ENCODE measurements around the gene NBEA. TPM values are rescaled to one million over a fixed set of nuclear protein-coding genes. Genes with fewer than 3 reads are reported as not detected.
"Not testable (repeated sequence)": the region's sequence is repeated elsewhere in the genome, so short reads cannot be mapped to it uniquely, and the experiment has no call there.

NBEA gene
- total RNA-seq, 5 donors from 2014 or later (not counting 1 experiment from before 2014, with no cell fraction given): 1.3 to 8.7 (median 3.7) TPM

DNA sequence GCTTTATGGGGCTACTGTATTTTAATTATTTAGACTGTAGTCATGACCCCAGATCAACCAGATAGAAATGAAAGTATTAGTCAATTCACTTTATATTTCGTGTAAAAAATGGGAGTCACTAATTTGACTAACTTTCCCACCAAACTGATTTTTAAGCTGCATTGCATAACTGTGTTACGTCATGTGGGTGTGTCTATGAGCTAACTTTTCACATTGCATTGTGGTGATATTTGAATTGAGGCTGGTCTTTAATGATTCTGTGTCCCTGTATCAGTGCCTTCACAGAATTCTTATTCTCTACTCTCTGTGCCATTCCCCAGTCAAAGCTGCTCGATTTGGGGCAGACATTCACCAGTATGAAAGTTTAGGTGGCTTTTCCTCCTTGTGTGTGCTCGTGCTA lies 707.1 kb downstream of the NBEA start:
- H3K36me3 ChIP-seq (ENCODE audit: control insufficient read depth in 2 of 2, extremely low read depth in 1 of 2, insufficient read depth in 1 of 2, low read length in 1 of 2): no peaks in the 10 kb centered on the region
- Mint-ChIP-seq H3K27me3 (no peaks in the 10 kb centered on the region), H3K9me3 (peaks cover 0 to 4% (median 0%) of the 10 kb centered on the region in 3 donors), H3K4me1 (no peaks in the 10 kb centered on the region), H3K4me3 (no peak overlapping the region), H3K27ac (no peak overlapping the region), H3K36me3 (no peaks in the 10 kb centered on the region)
- no peaks in the 10 kb centered on the region for H3K9me3 ChIP-seq
- ATAC-seq (replicated peaks in 1 of 4): no peak
- H3K27ac ChIP-seq (ENCODE audit: low read length): no peak overlapping the region
- ChIA-PET POLR2A (no interaction called here), CTCF (no interaction called here)
- H3K4me3 ChIP-seq (ENCODE audit: control insufficient read depth in 1 of 2, extremely low read depth in 1 of 2, low read length in 1 of 2): no peak overlapping the region
- no peaks in the 10 kb centered on the region for H3K27me3 ChIP-seq (replicated peaks in 1 of 2; ENCODE audit: control insufficient read depth in 2 of 2, extremely low read depth in 1 of 2, insufficient read depth in 2 of 2, low read length in 1 of 2)
- WGBS (ENCODE audit: insufficient coverage): no CpG with 5 or more reads among the region's 4 CpGs
- no peak for DNase-seq
- no peaks in the 10 kb centered on the region for H3K4me1 ChIP-seq (ENCODE audit: control insufficient read depth in 1 of 2, extremely low read depth in 1 of 2, insufficient read depth in 2 of 2, low read length in 2 of 2)

DNA sequence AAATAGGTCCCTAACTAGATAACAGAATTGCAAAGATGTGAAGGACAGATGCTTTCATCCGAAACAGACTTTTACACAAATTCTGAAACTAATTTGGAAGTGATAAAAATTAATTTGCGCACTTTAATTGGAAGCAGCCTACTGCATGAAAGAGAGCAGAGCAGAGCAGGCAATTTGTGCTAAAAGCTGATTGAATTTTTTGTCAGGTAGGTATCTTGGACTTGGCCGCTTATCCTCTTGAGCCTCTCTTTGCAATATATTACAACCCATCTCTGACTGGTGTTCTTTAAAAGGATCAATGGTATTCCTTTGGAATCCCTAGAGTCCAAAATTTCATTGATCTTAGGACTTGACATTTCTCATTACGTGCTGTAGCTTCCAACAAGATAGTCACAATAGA lies 717.7 kb downstream of the NBEA start:
- Histone ChIP-seq H3K27me3 (replicated peaks in 1 of 2; ENCODE audit: control insufficient read depth in 2 of 2, extremely low read depth in 1 of 2, insufficient read depth in 2 of 2, low read length in 1 of 2) (no peaks in the 10 kb centered on the region), H3K9me3 (no peaks in the 10 kb centered on the region), H3K36me3 (ENCODE audit: control insufficient read depth in 2 of 2, extremely low read depth in 1 of 2, insufficient read depth in 1 of 2, low read length in 1 of 2) (no peaks in the 10 kb centered on the region), H3K4me1 (ENCODE audit: control insufficient read depth in 1 of 2, extremely low read depth in 1 of 2, insufficient read depth in 2 of 2, low read length in 2 of 2) (no peaks in the 10 kb centered on the region), H3K27ac (ENCODE audit: low read length) (no peak overlapping the region), H3K4me3 (ENCODE audit: control insufficient read depth in 1 of 2, extremely low read depth in 1 of 2, low read length in 1 of 2) (no peak overlapping the region)
- no peak for ATAC-seq (replicated peaks in 1 of 4)
- Mint-ChIP-seq H3K4me3 (no peak overlapping the region), H3K9me3 (no peaks in the 10 kb centered on the region), H3K27me3 (no peaks in the 10 kb centered on the region), H3K36me3 (no peaks in the 10 kb centered on the region), H3K27ac (no peak overlapping the region), H3K4me1 (no peaks in the 10 kb centered on the region)
- DNase-seq: no peak
- WGBS (ENCODE audit: insufficient coverage): no CpG with 5 or more reads among the region's 4 CpGs
- POLR2A ChIA-PET: no interaction called here
- CTCF ChIA-PET: no interaction called here

DNA sequence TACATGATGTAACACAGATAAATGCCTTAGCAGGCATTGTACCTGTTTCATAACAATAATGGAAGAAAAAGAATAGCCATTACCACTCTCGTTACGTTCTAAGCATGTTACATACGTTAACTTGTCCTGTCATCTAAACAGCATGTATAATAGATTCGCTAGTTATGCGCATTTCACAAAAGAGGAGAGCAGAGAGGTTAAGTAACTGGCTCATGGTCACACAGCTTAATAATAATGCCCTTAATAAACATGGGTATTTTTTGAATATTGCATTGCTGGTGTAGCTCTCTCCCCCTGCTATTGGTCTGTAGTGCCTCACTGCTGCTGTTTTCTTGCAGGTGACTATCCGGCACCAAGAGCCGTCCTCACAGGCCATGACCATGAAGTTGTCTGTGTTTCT lies 722.7 kb downstream of the NBEA start:
- WGBS (ENCODE audit: insufficient coverage): no CpG with 5 or more reads among the region's 7 CpGs
- ChIA-PET POLR2A (no interaction called here), CTCF (no interaction called here)
- no peak overlapping the region for H3K4me3 ChIP-seq (ENCODE audit: control insufficient read depth in 1 of 2, extremely low read depth in 1 of 2, low read length in 1 of 2)
- DNase-seq (no peak), ATAC-seq (replicated peaks in 1 of 4) (no peak)
- H3K4me1 ChIP-seq (ENCODE audit: control insufficient read depth in 1 of 2, extremely low read depth in 1 of 2, insufficient read depth in 2 of 2, low read length in 2 of 2): no peaks in the 10 kb centered on the region
- H3K27ac Mint-ChIP-seq: no peak overlapping the region
- H3K27ac ChIP-seq (ENCODE audit: low read length): no peak overlapping the region
- no peaks in the 10 kb centered on the region for H3K9me3 Mint-ChIP-seq
- no peaks in the 10 kb centered on the region for H3K27me3 ChIP-seq (replicated peaks in 1 of 2; ENCODE audit: control insufficient read depth in 2 of 2, extremely low read depth in 1 of 2, insufficient read depth in 2 of 2, low read length in 1 of 2)
- H3K36me3 Mint-ChIP-seq: no peaks in the 10 kb centered on the region
- no peaks in the 10 kb centered on the region for H3K9me3 ChIP-seq
- no peaks in the 10 kb centered on the region for H3K4me1 Mint-ChIP-seq
- no peak overlapping the region for H3K4me3 Mint-ChIP-seq
- H3K27me3 Mint-ChIP-seq: no peaks in the 10 kb centered on the region
- H3K36me3 ChIP-seq (ENCODE audit: control insufficient read depth in 2 of 2, extremely low read depth in 1 of 2, insufficient read depth in 1 of 2, low read length in 1 of 2): no peaks in the 10 kb centered on the region

DNA sequence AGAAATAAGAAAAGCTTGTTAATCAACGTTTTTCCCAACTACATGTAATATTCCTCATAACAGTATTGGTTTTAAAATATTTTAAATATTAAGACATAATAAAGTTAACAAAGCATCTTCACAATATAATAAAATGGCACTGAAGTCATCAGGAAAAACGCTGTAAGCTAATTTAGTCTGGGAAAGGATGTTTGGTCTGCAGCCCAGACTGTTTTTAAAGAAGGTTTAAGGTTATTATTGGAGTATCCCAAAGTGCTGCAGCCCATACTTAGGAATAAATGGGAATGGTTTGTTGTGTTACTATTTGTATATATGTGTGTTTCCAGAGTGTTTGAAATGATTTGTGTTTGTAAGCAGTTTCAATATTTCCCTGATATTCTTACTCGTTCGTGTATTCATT lies 727.3 kb downstream of the NBEA start:
- H3K36me3 ChIP-seq (ENCODE audit: control insufficient read depth in 2 of 2, extremely low read depth in 1 of 2, insufficient read depth in 1 of 2, low read length in 1 of 2): no peaks in the 10 kb centered on the region
- DNase-seq (no peak), ATAC-seq (replicated peaks in 1 of 4) (no peak)
- no peaks in the 10 kb centered on the region for H3K27me3 ChIP-seq (replicated peaks in 1 of 2; ENCODE audit: control insufficient read depth in 2 of 2, extremely low read depth in 1 of 2, insufficient read depth in 2 of 2, low read length in 1 of 2)
- Mint-ChIP-seq H3K36me3 (no peaks in the 10 kb centered on the region), H3K27ac (no peak overlapping the region), H3K27me3 (no peaks in the 10 kb centered on the region), H3K4me1 (no peaks in the 10 kb centered on the region), H3K9me3 (no peaks in the 10 kb centered on the region), H3K4me3 (no peak overlapping the region)
- 71% methylated on average over 1 of the region's 4 CpGs for WGBS (ENCODE audit: insufficient coverage)
- ChIA-PET CTCF (no interaction called here), POLR2A (no interaction called here)
- no peak overlapping the region for H3K4me3 ChIP-seq (ENCODE audit: control insufficient read depth in 1 of 2, extremely low read depth in 1 of 2, low read length in 1 of 2)
- H3K4me1 ChIP-seq (ENCODE audit: control insufficient read depth in 1 of 2, extremely low read depth in 1 of 2, insufficient read depth in 2 of 2, low read length in 2 of 2): no peaks in the 10 kb centered on the region
- H3K9me3 ChIP-seq: no peaks in the 10 kb centered on the region
- no peak overlapping the region for H3K27ac ChIP-seq (ENCODE audit: low read length)

DNA sequence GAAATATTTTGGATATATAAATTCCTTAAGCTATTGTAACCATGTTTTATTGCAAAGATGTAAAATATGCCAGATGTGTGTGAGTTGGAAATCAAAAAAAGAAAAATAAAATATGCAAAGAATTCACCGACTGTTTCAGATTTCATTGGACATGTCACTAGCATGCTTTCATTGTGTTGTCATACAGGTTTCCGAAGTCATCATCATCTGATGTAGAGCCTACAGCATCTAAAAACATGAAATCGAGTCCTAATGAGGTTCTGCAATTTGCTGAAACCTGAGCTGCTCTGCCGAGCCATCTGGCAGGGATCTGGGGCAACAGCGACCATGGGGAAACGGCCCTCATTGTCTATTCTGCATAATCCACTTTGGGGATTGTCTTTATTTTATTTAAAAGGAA lies 730.5 kb downstream of the NBEA start:
- no peak overlapping the region for H3K27ac Mint-ChIP-seq
- H3K36me3 Mint-ChIP-seq: no peaks in the 10 kb centered on the region
- H3K36me3 ChIP-seq (ENCODE audit: control insufficient read depth in 2 of 2, extremely low read depth in 1 of 2, insufficient read depth in 1 of 2, low read length in 1 of 2): no peaks in the 10 kb centered on the region
- 82% methylated on average over 5 of the region's 6 CpGs for WGBS (ENCODE audit: insufficient coverage)
- H3K4me3 ChIP-seq (ENCODE audit: control insufficient read depth in 1 of 2, extremely low read depth in 1 of 2, low read length in 1 of 2): no peak overlapping the region
- no peaks in the 10 kb centered on the region for H3K27me3 ChIP-seq (replicated peaks in 1 of 2; ENCODE audit: control insufficient read depth in 2 of 2, extremely low read depth in 1 of 2, insufficient read depth in 2 of 2, low read length in 1 of 2)
- ChIA-PET CTCF (no interaction called here), POLR2A (interaction anchor here in 1 of 2 donors (0.6 kb wide), 1 partner anchor 43 kb away, joined by 3 read pairs; no protein-coding TSS in a partner anchor)
- H3K4me1 ChIP-seq (ENCODE audit: control insufficient read depth in 1 of 2, extremely low read depth in 1 of 2, insufficient read depth in 2 of 2, low read length in 2 of 2): no peaks in the 10 kb centered on the region
- ATAC-seq (replicated peaks in 1 of 4): no peak
- no peaks in the 10 kb centered on the region for H3K9me3 ChIP-seq
- H3K9me3 Mint-ChIP-seq: peaks cover 0 to 4% (median 4%) of the 10 kb centered on the region in 3 donors
- no peak overlapping the region for H3K27ac ChIP-seq (ENCODE audit: low read length)
- no peak overlapping the region for H3K4me3 Mint-ChIP-seq
- no peaks in the 10 kb centered on the region for H3K27me3 Mint-ChIP-seq
- H3K4me1 Mint-ChIP-seq: no peaks in the 10 kb centered on the region
- DNase-seq: no peak

DNA sequence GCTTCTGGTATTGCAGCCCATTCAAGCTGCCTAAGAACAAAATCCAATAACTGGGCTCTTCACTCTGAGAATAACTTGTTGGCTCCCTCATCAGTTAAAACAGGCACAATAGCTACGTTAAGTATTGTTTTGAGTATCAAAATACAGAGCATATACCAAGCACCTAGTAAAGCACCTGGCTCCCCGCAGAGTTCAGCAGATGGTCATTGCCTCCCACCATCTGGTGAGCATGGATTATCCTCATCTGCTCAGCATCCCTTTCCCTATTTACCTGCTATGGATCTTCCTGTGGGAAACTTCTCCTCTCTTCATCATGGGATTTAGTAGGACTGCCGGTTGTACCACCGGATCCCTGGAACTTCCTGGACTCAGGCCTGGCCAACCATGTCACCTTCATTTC lies 733.6 kb downstream of the NBEA start:
- no peaks in the 10 kb centered on the region for H3K27me3 Mint-ChIP-seq
- peaks cover 0 to 8% of the 10 kb centered on the region in 2 experiments for H3K27me3 ChIP-seq (replicated peaks in 1 of 2; ENCODE audit: control insufficient read depth in 2 of 2, extremely low read depth in 1 of 2, insufficient read depth in 2 of 2, low read length in 1 of 2)

DNA sequence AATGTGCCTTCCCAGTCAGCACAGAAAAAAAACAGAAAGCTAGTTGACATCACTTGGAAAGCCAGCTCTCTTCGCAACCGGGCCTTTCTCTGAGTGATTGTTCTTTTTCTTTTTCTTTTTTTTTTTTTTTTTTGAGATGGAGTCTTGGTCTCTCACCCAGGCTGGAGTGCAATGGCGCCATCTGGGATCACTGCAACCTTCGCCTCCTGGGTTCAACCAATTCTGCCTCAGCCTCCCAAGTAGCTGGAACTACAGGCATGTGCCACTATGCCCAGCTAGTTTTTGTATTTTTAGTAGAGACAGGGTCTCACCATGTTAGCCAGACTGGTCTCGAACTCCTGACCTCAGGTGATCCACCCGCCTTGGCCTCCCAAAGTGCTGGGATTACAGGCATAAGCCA lies 735.8 kb downstream of the NBEA start:
- H3K27ac ChIP-seq (ENCODE audit: low read length); H3K4me1 ChIP-seq (ENCODE audit: control insufficient read depth in 1 of 2, extremely low read depth in 1 of 2, insufficient read depth in 2 of 2, low read length in 2 of 2); POLR2A ChIA-PET; H3K9me3 Mint-ChIP-seq; H3K27me3 Mint-ChIP-seq; H3K9me3 ChIP-seq; H3K4me1 Mint-ChIP-seq; H3K27me3 ChIP-seq (replicated peaks in 1 of 2; ENCODE audit: control insufficient read depth in 2 of 2, extremely low read depth in 1 of 2, insufficient read depth in 2 of 2, low read length in 1 of 2); H3K27ac Mint-ChIP-seq; H3K36me3 Mint-ChIP-seq; H3K36me3 ChIP-seq (ENCODE audit: control insufficient read depth in 2 of 2, extremely low read depth in 1 of 2, insufficient read depth in 1 of 2, low read length in 1 of 2); DNase-seq; H3K4me3 Mint-ChIP-seq; ATAC-seq (replicated peaks in 1 of 4); H3K4me3 ChIP-seq (ENCODE audit: control insufficient read depth in 1 of 2, extremely low read depth in 1 of 2, low read length in 1 of 2): not testable (repeated sequence)
- CTCF ChIA-PET: interaction anchor here in 1 of 2 donors (0.6 kb wide), 1 partner anchor 13 kb away, joined by 6 read pairs; no protein-coding TSS in a partner anchor
- WGBS (ENCODE audit: insufficient coverage): 80% methylated on average over 1 of the region's 6 CpGs

More for the DNA sequence above, 733.6 kb downstream of the NBEA start:
- H3K4me1 ChIP-seq (ENCODE audit: control insufficient read depth in 1 of 2, extremely low read depth in 1 of 2, insufficient read depth in 2 of 2, low read length in 2 of 2): no peaks in the 10 kb centered on the region
- 100% methylated on average over 3 of the region's 4 CpGs for WGBS (ENCODE audit: insufficient coverage)
- CTCF ChIA-PET: no interaction called here
- no peak for DNase-seq
- Mint-ChIP-seq H3K9me3 (peaks cover 0 to 4% (median 4%) of the 10 kb centered on the region in 3 donors), H3K36me3 (no peaks in the 10 kb centered on the region), H3K27ac (no peak overlapping the region), H3K4me3 (no peak overlapping the region), H3K4me1 (no peaks in the 10 kb centered on the region)
- H3K9me3 ChIP-seq: no peaks in the 10 kb centered on the region
- ATAC-seq (replicated peaks in 1 of 4): no peak
- H3K27ac ChIP-seq (ENCODE audit: low read length): no peak overlapping the region
- no peak overlapping the region for H3K4me3 ChIP-seq (ENCODE audit: control insufficient read depth in 1 of 2, extremely low read depth in 1 of 2, low read length in 1 of 2)
- POLR2A ChIA-PET: no interaction called here
- H3K36me3 ChIP-seq (ENCODE audit: control insufficient read depth in 2 of 2, extremely low read depth in 1 of 2, insufficient read depth in 1 of 2, low read length in 1 of 2): no peaks in the 10 kb centered on the region
